AG04449 (cell line): Measurements from ENCODE around the gene EYS.

Experiments used
- CTCF ChIA-PET: fragments of 350-600 bp; formaldehyde crosslinking; extraction: SDS; loops from one replicate; lab custom pipeline; 2021; ENCODE audit warnings: antibody characterized with exemption; lab: Yijun Ruan, JAX
- POLR2A ChIA-PET: fragments of 400-600, 350-600 bp; formaldehyde crosslinking; extraction: SDS; loops from one replicate; lab custom pipeline; 2020; ENCODE audit warnings: antibody characterized with exemption, inconsistent platforms; lab: Yijun Ruan, JAX
- DNase-seq: peaks from one replicate; pipeline ENCODE4 v3.0.0-alpha.2; 2010; ENCODE audit warnings: low read depth, low spot score
- H3K4me3 ChIP-seq: 2 replicates; pipeline ENCODE4 v1.5.1; 2011; ENCODE audit warnings: low read depth, mild to moderate bottlenecking, control low read depth, low read length
- CTCF ChIP-seq: IDR thresholded peaks from one replicate; pipeline ENCODE4 v1.5.1; 2011; ENCODE audit warnings: mild to moderate bottlenecking, moderate library complexity, low read length, control low read depth, inconsistent platforms; ENCODE audit not compliant: insufficient read depth; ENCODE audit errors: missing control alignments

The EYS gene

DNA sequence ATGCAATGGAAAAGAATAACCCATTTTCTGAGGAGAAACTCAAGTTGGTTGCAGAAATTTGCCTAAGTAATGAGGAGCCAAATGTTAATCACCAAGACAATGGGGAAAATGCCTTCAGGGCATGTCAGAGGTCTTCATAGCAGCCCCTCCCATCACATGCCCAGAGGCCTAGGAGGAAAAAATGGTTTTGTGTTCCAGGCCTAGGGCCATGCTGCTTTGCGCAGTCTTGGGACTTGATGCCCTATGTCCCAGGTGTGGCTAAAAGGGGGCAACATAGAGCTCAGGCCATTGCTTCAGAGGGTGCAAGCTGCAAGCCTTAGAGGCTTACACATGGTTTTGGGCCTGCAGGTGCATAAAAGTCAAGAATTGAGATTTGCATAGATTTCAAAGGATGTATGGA is 485.9 kb downstream of the EYS start:
- POLR2A ChIA-PET: no interaction called here
- no peak for DNase-seq

DNA sequence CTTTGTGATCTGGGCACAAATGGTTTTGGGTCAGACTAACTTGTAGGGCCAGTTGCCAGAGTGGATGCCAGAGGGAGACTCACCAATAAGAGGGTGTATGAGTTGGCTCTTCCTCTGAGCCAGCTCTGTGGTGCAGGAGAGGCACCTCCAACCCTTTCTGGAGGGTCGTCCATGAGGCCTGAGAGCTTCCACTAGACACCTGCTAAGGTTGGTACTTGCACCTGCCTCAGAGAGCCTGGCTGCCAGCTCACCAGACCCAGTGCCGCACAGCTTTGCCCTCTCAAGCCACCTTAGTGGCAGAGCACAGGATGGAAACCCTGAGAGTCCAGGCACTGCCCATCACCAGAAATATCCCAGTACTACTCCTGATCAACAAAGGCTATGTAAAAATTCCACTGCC is 504.3 kb downstream of the EYS start:
- POLR2A ChIA-PET: no interaction called here
- CTCF ChIA-PET: no interaction called here

More for the DNA sequence above, 485.9 kb downstream of the EYS start:
- TF ChIP-seq CTCF: no peak
- H3K4me3 ChIP-seq: no peak overlapping the region
- CTCF ChIA-PET: no interaction called here

GRCh38 chr6:65199683-65200082 is 507.3 kb downstream of the EYS start:
- TF ChIP-seq CTCF: no peak
- POLR2A ChIA-PET: no interaction called here
- CTCF ChIA-PET: no interaction called here
- no peak overlapping the region for H3K4me3 ChIP-seq
- DNase-seq: no peak

More for the DNA sequence above, 504.3 kb downstream of the EYS start:
- H3K4me3 ChIP-seq: no peak overlapping the region
- DNase-seq: no peak
- no peak for TF ChIP-seq CTCF

DNA sequence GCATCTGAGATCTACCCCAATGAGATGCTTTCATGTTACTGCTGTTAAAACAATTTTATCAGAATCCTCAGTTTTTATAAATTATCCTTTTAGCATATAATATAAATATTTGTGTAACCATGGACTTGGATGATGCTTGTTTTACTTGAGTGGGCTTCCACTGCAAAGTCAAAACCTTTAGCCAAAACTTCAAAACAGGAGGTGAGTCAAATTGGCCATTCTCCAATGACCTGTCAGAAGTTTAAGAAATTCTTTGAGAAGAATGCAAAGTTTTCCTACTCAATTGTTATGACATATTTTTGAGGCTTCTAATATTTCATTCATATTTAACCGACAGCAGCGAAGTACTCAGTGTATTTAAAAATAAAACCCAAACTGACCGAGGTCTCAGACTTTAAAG is 507.9 kb downstream of the EYS start:
- TF ChIP-seq CTCF: no peak
- ChIA-PET POLR2A (no interaction called here), CTCF (no interaction called here)
- no peak for DNase-seq
- H3K4me3 ChIP-seq: no peak overlapping the region

DNA sequence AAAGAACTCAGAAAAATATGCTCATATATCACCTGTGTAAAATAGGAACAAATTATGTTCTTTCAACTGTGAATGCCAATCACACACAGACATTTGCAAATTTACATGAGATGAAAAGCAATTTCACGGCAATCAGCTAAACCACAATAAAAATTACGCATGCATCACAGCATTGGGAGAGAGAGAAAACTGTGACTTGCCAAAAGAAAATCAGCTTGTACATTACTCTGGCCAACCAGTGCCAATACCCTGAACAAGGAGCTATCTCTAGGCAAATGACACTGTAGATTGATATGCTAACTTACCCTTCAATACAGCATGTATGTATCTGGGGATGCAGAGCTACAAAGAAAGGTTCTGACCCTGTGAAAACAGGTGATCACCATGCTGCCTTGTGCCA is 515.6 kb downstream of the EYS start:
- no peak overlapping the region for H3K4me3 ChIP-seq
- DNase-seq: no peak
- ChIA-PET POLR2A (no interaction called here), CTCF (no interaction called here)
- TF ChIP-seq CTCF: no peak

DNA sequence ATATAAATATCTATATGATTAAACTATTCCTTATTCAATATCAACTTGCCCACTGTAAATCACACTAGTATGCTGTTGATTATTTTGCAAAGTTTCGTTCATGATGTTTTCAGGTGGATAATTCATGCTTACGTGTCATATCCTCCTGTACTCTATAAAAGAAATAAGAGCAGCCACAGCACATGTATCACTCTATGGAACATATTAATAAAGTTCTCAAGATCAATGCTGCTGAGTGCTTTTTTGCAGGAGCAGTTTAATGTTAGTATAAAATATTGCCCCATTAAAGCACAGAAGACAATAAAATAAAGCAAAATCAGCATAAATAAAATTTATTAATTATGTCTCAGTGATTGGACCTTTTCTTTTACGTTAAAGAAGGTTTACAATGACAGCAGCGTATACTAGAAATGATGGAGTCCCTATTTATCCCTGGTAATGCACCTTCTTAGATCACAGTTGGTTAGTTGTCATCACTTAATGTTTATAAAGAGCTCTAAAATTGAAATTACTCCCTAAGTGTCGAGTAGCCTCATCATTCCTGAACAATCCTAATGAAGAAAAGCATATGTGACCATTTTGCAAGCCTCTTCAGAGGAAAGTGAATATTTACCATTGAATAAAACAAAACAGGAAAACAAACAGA is 517.7 kb downstream of the EYS start:
- DNase-seq: no peak
- ChIA-PET POLR2A (no interaction called here), CTCF (no interaction called here)
- no peak for TF ChIP-seq CTCF
- H3K4me3 ChIP-seq: no peak overlapping the region
